Testis (tissue), 5 donors: ENCODE measurements around the gene IFT43. TPM values are rescaled to one million over a fixed set of nuclear protein-coding genes. Genes with fewer than 3 reads are reported as not detected.

Experiments
- DNase-seq: peaks from one replicate; pipeline ENCODE4 v3.0.0-alpha.2; 2019
- H3K27ac ChIP-seq, 2 donors: fragments of 200-600 bp; sonication (generic); one replicate each; pipeline ENCODE4 v1.5.1; 2019
- H3K27me3 ChIP-seq: fragments of 200-600 bp; sonication (generic); one replicate; pipeline ENCODE4 v1.5.1; 2019
- H3K36me3 ChIP-seq: fragments of 200-600 bp; sonication (generic); one replicate; pipeline ENCODE4 v1.5.1; 2017; ENCODE audit warnings: low read depth; ENCODE audit errors: missing control alignments
- H3K4me1 ChIP-seq: fragments of 200-600 bp; sonication (generic); one replicate; pipeline ENCODE4 v1.5.1; 2019
- H3K4me3 ChIP-seq, 2 donors: fragments of 200-600 bp; sonication (generic); one replicate each; pipeline ENCODE4 v1.5.1; 2017 to 2019
- H3K9me3 ChIP-seq: fragments of 200-600 bp; sonication (generic); one replicate; pipeline ENCODE4 v1.5.1; 2017
- CTCF ChIP-seq, 3 experiments: fragments of 450-650 bp in 2 of 3; fragments of 200-600 bp in 1 of 3; sonication (generic) in 1 of 3; IDR thresholded peaks; one replicate each; pipeline ENCODE4 v1.5.1; 2016 to 2019; ENCODE audit warnings: antibody characterized with exemption in 3 of 3, mild to moderate bottlenecking in 2 of 3, moderate library complexity in 1 of 3
- POLR2A ChIP-seq: fragments of 450-650 bp; IDR thresholded peaks from one replicate; pipeline ENCODE4 v1.6.1; 2017; ENCODE audit warnings: antibody characterized with exemption, mild to moderate bottlenecking, moderate library complexity
- WGBS, 2 donors: methylation state at CpG; one replicate each; pipeline ENCODE4 v1.1.5; 2018; 5-methylcytosine and 5-hydroxymethylcytosine counted together
- intact Hi-C: fragments of 100-400 bp; cut with DNase I; formaldehyde crosslinking; loops from one replicate; pipeline ENCODE4 v1.15.1; 2023; ENCODE audit warnings: low total_unique reads
- long read RNA-seq, 2 donors: transcript quantifications; one replicate each; lab custom pipeline, GENCODE V29; 2026
- polyA plus RNA-seq: library from polyadenylated mRNA; stranded (reverse); fragments of 350-450 nt; fragmentation: Illumina TruSeq; extraction: RNeasy Lipid Tissue Mini Kit (QIAGEN cat#74804); gene quantifications from one replicate; pipeline ENCODE4 v1.2.3, GENCODE V29; 2014; ENCODE audit warnings: low read depth, low replicate concordance; ENCODE audit not compliant: insufficient read depth
- total RNA-seq, 2 donors: library from RNA; depleted of rRNA; stranded (reverse); fragments of >200 nt; gene quantifications; one replicate each; pipeline ENCODE4 v1.2.3, GENCODE V29; 2016

IFT43 gene
- 10 to 100 TPM; 55.1 to 68.4 TPM for total RNA-seq
- polyA plus RNA-seq, result 85.4 TPM
- long read RNA-seq, donor 1, transcript IFT43-202 (9 exons, 833 nt), result major isoform, 14 of 25 reads
- long read RNA-seq, donor 1, partial matches to known transcripts, result 8 of 25 reads
- long read RNA-seq, donor 1, other reads (novel, unspliced or antisense), result 0 of 25 reads
- long read RNA-seq, donor 2, transcript IFT43-202 (9 exons, 833 nt), result major isoform, 7 of 16 reads
- long read RNA-seq, donor 2, partial matches to known transcripts, result 8 of 16 reads
- long read RNA-seq, donor 2, other reads (novel, unspliced or antisense), result 0 of 16 reads

- no peaks in the 10 kb centered on the region for H3K36me3 ChIP-seq
- peak; percentile 9 for TF ChIP-seq POLR2A
- no peak for TF ChIP-seq CTCF (IDR thresholded peaks at IDR 0.05)
- no peaks in the 10 kb centered on the region for H3K27me3 ChIP-seq
- peak; percentile 99 for DNase-seq
- 0% methylated on average over 21 to 52 of the region's 52 CpGs for WGBS, 2 donors
- H3K9me3 ChIP-seq, result no peaks in the 10 kb centered on the region
- H3K4me3 ChIP-seq, result peak within 1 kb of the TSS; percentile 90 to 97
- peak within 1 kb of the TSS; percentile 89 to 90 for H3K27ac ChIP-seq
- H3K4me1 ChIP-seq, result peaks cover 10% of the 10 kb centered on the region
- intact Hi-C loops, result no loop called here
Measured at GRCh38 chr14:75985618-75986438, at the start of gene IFT43. Gene IFT43 (plus strand): TSS chr14:75985763. CDS start chr14:75985787, 24 bp downstream.

DNA sequence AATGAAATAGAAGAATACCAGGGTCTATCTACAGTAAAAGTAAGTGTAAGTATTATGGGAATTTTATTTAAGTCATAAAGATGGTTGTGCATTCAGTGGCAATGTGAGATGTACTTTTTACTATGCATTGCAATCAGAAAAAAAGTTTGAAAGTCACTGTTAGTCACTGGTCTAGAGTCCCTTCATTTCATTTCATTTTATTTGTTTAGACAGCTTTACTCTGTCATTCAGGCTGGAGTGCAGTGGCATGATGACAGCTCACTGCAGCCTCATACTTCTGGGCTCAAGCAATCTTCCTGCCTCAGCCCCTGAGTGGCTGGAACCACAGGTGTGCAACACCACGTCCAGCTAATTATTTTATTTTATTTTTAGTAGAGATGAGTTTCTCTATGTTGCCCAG lies 46.4 kb upstream of the IFT43 start:
- Histone ChIP-seq H3K9me3 (no peaks in the 10 kb centered on the region), H3K4me1 (no peaks in the 10 kb centered on the region), H3K4me3 (no peak overlapping the region), H3K27ac (no peak overlapping the region), H3K36me3 (no peaks in the 10 kb centered on the region), H3K27me3 (no peaks in the 10 kb centered on the region)
- no peak for DNase-seq
- 88 to 97% methylated on average over 1 of the region's 1 CpG for WGBS, 2 donors
- intact Hi-C loops, result no loop called here
- TF ChIP-seq POLR2A (no peak), CTCF (IDR thresholded peaks at IDR 0.05) (no peak)

- intact Hi-C loops, result no loop called here
- no peak for DNase-seq
- H3K9me3 ChIP-seq, result no peaks in the 10 kb centered on the region
- H3K36me3 ChIP-seq, result no peaks in the 10 kb centered on the region
- TF ChIP-seq POLR2A, result no peak
- no peak for TF ChIP-seq CTCF (IDR thresholded peaks at IDR 0.05)
- no peaks in the 10 kb centered on the region for H3K27me3 ChIP-seq
- 75 to 79% methylated on average over 4 of the region's 4 CpGs for WGBS, 2 donors
- H3K4me1 ChIP-seq, result no peaks in the 10 kb centered on the region
- no peak overlapping the region for H3K27ac ChIP-seq
- no peak overlapping the region for H3K4me3 ChIP-seq
Measured at GRCh38 chr14:75941030-75941429, 44.5 kb upstream of the IFT43 start.

GRCh38 chr14:75944607-75945241 lies 40.8 kb upstream of the IFT43 start:
- Histone ChIP-seq H3K4me1 (no peaks in the 10 kb centered on the region), H3K9me3 (no peaks in the 10 kb centered on the region), H3K36me3 (no peaks in the 10 kb centered on the region), H3K27ac (no peak overlapping the region), H3K4me3 (no peak overlapping the region), H3K27me3 (no peaks in the 10 kb centered on the region)
- WGBS, 2 donors, result 93 to 96% methylated on average over 4 of the region's 4 CpGs
- TF ChIP-seq POLR2A (no peak), CTCF (IDR thresholded peaks at IDR 0.05) (no peak)
- intact Hi-C loops, result no loop called here
- no peak for DNase-seq
